B cell (primary cell): ENCODE measurements around the gene ZBTB16. TPM values are rescaled to one million over a fixed set of nuclear protein-coding genes. Genes with fewer than 3 reads are reported as not detected.

Experiments
- ATAC-seq: fragments of 200-7000 bp; cut with Tn5 transposase; one replicate; pipeline ENCODE4 v1.10.0; 2021; ENCODE audit warnings: low read depth, mild to moderate bottlenecking, moderate number of reproducible peaks, moderate library complexity
- CTCF ChIA-PET: fragments of 350-600 bp; sonication (Branson Sonifier 250); formaldehyde crosslinking; loops from one replicate; lab custom pipeline; 2021; ENCODE audit warnings: antibody characterized with exemption, inconsistent platforms; lab: Charles Lee
- POLR2A ChIA-PET: fragments of 350-600 bp; sonication (Branson Sonifier 250); formaldehyde crosslinking; loops from one replicate; lab custom pipeline; 2021; ENCODE audit warnings: antibody characterized with exemption; lab: Charles Lee
- DNase-seq: peaks from one replicate; pipeline ENCODE4 v3.0.0; 2013
- H2AFZ ChIP-seq: 2 replicates; pipeline ENCODE4 v1.6.1; 2012; ENCODE audit warnings: mild to moderate bottlenecking, low read depth, low read length; ENCODE audit not compliant: insufficient read depth, poor library complexity, severe bottlenecking
- H3K27ac ChIP-seq, 2 donors: 1 replicate in 1 of 2; 2 replicates in 1 of 2; pipeline ENCODE4 v1.5.1; 2012 to 2013; ENCODE audit warnings: low read length in 2 of 2, mild to moderate bottlenecking in 2 of 2, moderate library complexity in 1 of 2
- H3K27me3 ChIP-seq, 4 experiments: fragments of 200-600 bp in 1 of 4; sonication (generic) in 1 of 4; replicated peaks in 1 of 4; 1 replicate in 2 of 4; 2 replicates in 2 of 4; pipeline versions ENCODE4 v1.6.1 to v1.7.0; 2013 to 2016; ENCODE audit warnings: low read length in 3 of 4, mild to moderate bottlenecking in 2 of 4, mixed read lengths in 1 of 4, moderate library complexity in 1 of 4; ENCODE audit not compliant: insufficient read depth in 4 of 4, control insufficient read depth in 3 of 4; ENCODE audit errors: control extremely low read depth in 1 of 4
- H3K36me3 ChIP-seq, 2 experiments: replicated peaks in 1 of 2; 1 replicate in 1 of 2; 2 replicates in 1 of 2; pipeline versions ENCODE4 v1.6.1 to v1.7.1; 2013; ENCODE audit warnings: low read length in 1 of 2; ENCODE audit not compliant: insufficient read depth in 2 of 2, control insufficient read depth in 1 of 2; ENCODE audit errors: control extremely low read depth in 1 of 2, extremely low read depth in 1 of 2
- H3K4me1 ChIP-seq, 2 donors: fragments of 200-600 bp in 1 of 2; sonication (generic) in 1 of 2; 1 replicate in 1 of 2; 2 replicates in 1 of 2; pipeline versions ENCODE4 v1.5.1 to v1.6.1; 2013 to 2017; ENCODE audit warnings: low read length in 2 of 2; ENCODE audit not compliant: control insufficient read depth in 2 of 2, insufficient read depth in 2 of 2
- H3K4me2 ChIP-seq: replicated peaks from 2 replicates; pipeline ENCODE3; 2012; ENCODE audit warnings: mild to moderate bottlenecking, low read depth, low read length; ENCODE audit not compliant: poor library complexity, severe bottlenecking
- H3K4me3 ChIP-seq, 5 experiments: fragments of 200-600 bp in 1 of 5; sonication (generic) in 1 of 5; 1 replicate in 3 of 5; 2 replicates in 2 of 5; pipeline versions ENCODE4 v1.5.1 to v1.7.0; 2011 to 2016; ENCODE audit warnings: low read length in 4 of 5, mild to moderate bottlenecking in 4 of 5, low read depth in 2 of 5, control low read depth in 1 of 5, moderate library complexity in 1 of 5; ENCODE audit not compliant: insufficient read depth in 1 of 5; ENCODE audit errors: control extremely low read depth in 1 of 5, extremely low read depth in 1 of 5
- H3K79me2 ChIP-seq: fragments of 200-600 bp; sonication (generic); one replicate; pipeline ENCODE4 v1.6.0; 2016; ENCODE audit warnings: low read length; ENCODE audit not compliant: control insufficient read depth, insufficient read depth
- H3K9ac ChIP-seq: fragments of 200-600 bp; sonication (generic); 2 replicates; pipeline ENCODE4 v1.6.1; 2017; ENCODE audit warnings: mild to moderate bottlenecking, low read length, moderate library complexity
- H3K9me3 ChIP-seq, 3 donors: one replicate each; pipeline versions ENCODE4 v1.6.1 to v1.7.1; 2013; ENCODE audit warnings: low read length in 2 of 3; ENCODE audit not compliant: control insufficient read depth in 2 of 3, insufficient read depth in 1 of 3; ENCODE audit errors: control extremely low read depth in 1 of 3
- H4K20me1 ChIP-seq: 2 replicates; pipeline ENCODE4 v1.6.0; 2012; ENCODE audit warnings: mild to moderate bottlenecking, low read length; ENCODE audit not compliant: insufficient read depth, control insufficient read depth, poor library complexity, severe bottlenecking
- H3K27ac Mint-ChIP-seq: one replicate; pipeline ENCODE4 v1.8.0; 2021; ENCODE audit warnings: mixed read lengths
- H3K27me3 Mint-ChIP-seq: one replicate; pipeline ENCODE4 v1.8.0; 2021; ENCODE audit warnings: mixed read lengths
- H3K4me1 Mint-ChIP-seq: one replicate; pipeline ENCODE4 v1.8.0; 2021; ENCODE audit warnings: mixed read lengths
- H3K4me3 Mint-ChIP-seq: one replicate; pipeline ENCODE4 v1.8.0; 2021; ENCODE audit warnings: mixed read lengths
- H3K9me3 Mint-ChIP-seq: one replicate; pipeline ENCODE4 v1.8.0; 2022; ENCODE audit warnings: mixed read lengths; ENCODE audit not compliant: insufficient read depth
- CTCF ChIP-seq: fragments of 200-600 bp; IDR thresholded peaks from one replicate; pipeline ENCODE4 v1.8.0; 2022; ENCODE audit warnings: antibody characterized with exemption, mild to moderate bottlenecking
- EZH2 ChIP-seq: IDR thresholded peaks from 2 replicates; pipeline ENCODE4 v1.6.1; 2012; ENCODE audit warnings: borderline replicate concordance, low read depth, mild to moderate bottlenecking, moderate library complexity, low read length; ENCODE audit not compliant: insufficient read depth, poor library complexity, severe bottlenecking
- WGBS: methylation state at CpG from one replicate; pipeline ENCODE4 v1.1.5; 2013; ENCODE audit warnings: missing lambda C conversion rate; ENCODE audit not compliant: insufficient coverage; 5-methylcytosine and 5-hydroxymethylcytosine counted together
- intact Hi-C: fragments of 100-400 bp; cut with micrococcal nuclease; formaldehyde crosslinking; loops from one replicate; pipeline ENCODE4 v1.10.0; 2022
- polyA plus RNA-seq: library from polyadenylated mRNA; depleted of rRNA; stranded (reverse); fragments of >200 nt; gene quantifications from 2 replicates; pipeline ENCODE4 v1.2.3, GENCODE V29; 2012
- total RNA-seq, 2 donors: library from RNA; stranded (reverse); fragments of 120-200 nt in 1 of 2; gene quantifications; 1 replicate in 1 of 2; 2 replicates in 1 of 2; pipeline versions ENCODE4 v1.2.3 to v1.2.4, GENCODE V29; 2013 to 2022

The ZBTB16 gene
- total and polyA plus RNA-seq, 2 donors (not counting 1 experiment from before 2014, with no cell fraction given) = 16.0 to 20.6 TPM

GRCh38 chr11:114273071-114273470 is 213.6 kb downstream of the ZBTB16 start:
- Histone ChIP-seq H4K20me1 (no peaks in the 10 kb centered on the region), H3K27ac (no peak overlapping the region), H3K4me2 (no peak overlapping the region), H2AFZ (no peak overlapping the region), H3K4me3 (no peak overlapping the region), H3K36me3 (no peaks in the 10 kb centered on the region), H3K9me3 (no peaks in the 10 kb centered on the region), H3K79me2 (no peaks in the 10 kb centered on the region), H3K27me3 (peaks cover 0 to 34% (median 15%) of the 10 kb centered on the region in 4 experiments), H3K9ac (no peak overlapping the region), H3K4me1 (no peaks in the 10 kb centered on the region)
- Mint-ChIP-seq H3K4me3 (no peak overlapping the region), H3K27ac (no peak overlapping the region), H3K4me1 (no peaks in the 10 kb centered on the region), H3K9me3 (no peaks in the 10 kb centered on the region), H3K27me3 (peaks cover 61% of the 10 kb centered on the region)
- 92% methylated on average over 3 of the region's 3 CpGs for WGBS
- POLR2A ChIA-PET = no interaction called here
- ATAC-seq (no peak), DNase-seq (no peak)
- intact Hi-C loops = no loop called here
- TF ChIP-seq CTCF = no peak
- TF ChIP-seq EZH2 = no peak
- CTCF ChIA-PET = interaction anchor here (1.5 kb wide), 1 partner anchor 13 kb away, joined by 4 read pairs; no protein-coding TSS in a partner anchor

- no peaks in the 10 kb centered on the region for H3K4me1 ChIP-seq
- TF ChIP-seq CTCF (no peak), EZH2 (no peak)
- H3K9me3 Mint-ChIP-seq = no peaks in the 10 kb centered on the region
- ChIA-PET CTCF (interaction anchor here (1.5 kb wide), 1 partner anchor 13 kb away, joined by 4 read pairs; no protein-coding TSS in a partner anchor), POLR2A (no interaction called here)
- no peak overlapping the region for H3K27ac ChIP-seq
- intact Hi-C loops = no loop called here
- no peaks in the 10 kb centered on the region for H3K4me1 Mint-ChIP-seq
- DNase-seq (no peak), ATAC-seq (no peak)
- no peaks in the 10 kb centered on the region for H3K79me2 ChIP-seq
- H3K27me3 ChIP-seq = peaks cover 0 to 38% (median 15%) of the 10 kb centered on the region in 4 experiments
- no peaks in the 10 kb centered on the region for H3K36me3 ChIP-seq
- H2AFZ ChIP-seq = no peak overlapping the region
- no peaks in the 10 kb centered on the region for H4K20me1 ChIP-seq
- no peak overlapping the region for H3K4me2 ChIP-seq
- no peak overlapping the region for H3K4me3 Mint-ChIP-seq
- H3K4me3 ChIP-seq = no peak overlapping the region
- H3K27ac Mint-ChIP-seq = no peak overlapping the region
- H3K27me3 Mint-ChIP-seq = peaks cover 69% of the 10 kb centered on the region
- no peaks in the 10 kb centered on the region for H3K9me3 ChIP-seq
- H3K9ac ChIP-seq = no peak overlapping the region
- 87% methylated on average over 4 of the region's 5 CpGs for WGBS
These were observed 214.6 kb downstream of the ZBTB16 start for GRCh38 chr11:114273890-114274635.
